ENCODE measurements around the gene CPT1C. TPM values are rescaled to one million over a fixed set of nuclear protein-coding genes. Genes with fewer than 3 reads are reported as not detected.

CPT1C gene
- total and polyA plus RNA-seq, 2 of the 8 experiments (the other 6 are each of a cell fraction or from before 2014, with no cell fraction given) = 79.6 to 91.8 TPM

DNA sequence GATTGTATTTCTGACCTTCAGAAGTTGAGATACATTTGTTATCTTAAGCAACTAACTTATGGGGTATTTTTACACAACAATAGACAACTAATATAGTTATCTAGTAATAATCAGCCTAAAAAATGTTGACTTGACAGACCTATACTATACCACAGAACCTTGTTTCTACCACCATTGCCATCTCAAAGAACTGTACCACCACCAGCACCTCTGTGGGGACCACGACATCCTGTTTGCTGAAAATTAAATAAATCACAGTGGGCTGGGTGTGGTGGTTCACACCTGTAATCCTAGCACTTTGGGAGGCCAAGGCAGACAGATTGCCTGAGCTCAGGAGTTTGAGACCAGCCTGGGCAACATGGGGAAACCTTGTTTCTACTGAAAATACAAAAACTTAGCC is 48.2 kb downstream of the CPT1C start:
- ChIA-PET POLR2A (ENCODE audit: partially characterized antibody) (interaction anchor here (0.9 to 1.1 kb wide), 2 partner anchors 11 to 22 kb away, joined by 4 read pairs; no protein-coding TSS in a partner anchor), CTCF (ENCODE audit: partially characterized antibody) (interaction anchor here (0.7 to 3.6 kb wide), 2 partner anchors 21 to 154 kb away, joined by 3 to 18 read pairs; no protein-coding TSS in a partner anchor)
- Histone ChIP-seq H3K14ac (ENCODE audit: insufficient read length) (no peak overlapping the region), H3K9me3 (ENCODE audit: insufficient read depth in 2 of 2, low read depth in 1 of 2, low read length in 1 of 2) (no peaks in the 10 kb centered on the region), H3K27me3 (replicated peaks in 1 of 4; ENCODE audit: control insufficient read depth in 3 of 4, extremely low read depth in 1 of 4, insufficient read depth in 3 of 4, low read length in 3 of 4) (no peaks in the 10 kb centered on the region), H4K8ac (ENCODE audit: extremely low read depth, insufficient read depth, low read length) (no peak overlapping the region), H2BK20ac (ENCODE audit: low read length) (no peak overlapping the region), H4K20me1 (replicated peaks in 1 of 2; ENCODE audit: control insufficient read depth in 1 of 2, insufficient read depth in 2 of 2, low read length in 2 of 2) (no peaks in the 10 kb centered on the region), H2BK15ac (ENCODE audit: low read length) (no peak overlapping the region), H3K79me2 (ENCODE audit: control insufficient read depth in 1 of 2, insufficient read depth in 2 of 2, low read length in 2 of 2) (no peaks in the 10 kb centered on the region), H2AFZ (ENCODE audit: low read length) (no peak overlapping the region), H3K56ac (replicated peaks; ENCODE audit: insufficient read length, low read depth, low read length) (no peak overlapping the region), H3K36me3 (ENCODE audit: control insufficient read depth in 2 of 4, insufficient read depth in 4 of 4, low read length in 3 of 4) (no peaks in the 10 kb centered on the region), H3K27ac (ENCODE audit: low read depth, low read length) (no peak overlapping the region), H3K4me1 (replicated peaks in 1 of 4; ENCODE audit: control insufficient read depth in 3 of 4, insufficient read depth in 4 of 4, low read length in 3 of 4) (no peaks in the 10 kb centered on the region; a peak in 1 of 7 replicates), H3K79me1 (ENCODE audit: low read depth, low read length) (no peaks in the 10 kb centered on the region), H3K23ac (ENCODE audit: insufficient read length) (no peak overlapping the region), H2BK12ac (ENCODE audit: low read depth, low read length) (no peak overlapping the region), H3K4me3 (ENCODE audit: extremely low read depth in 1 of 4, insufficient read depth in 2 of 4, low read depth in 3 of 4, low read length in 4 of 4) (no peak overlapping the region), H3K4me2 (ENCODE audit: insufficient read depth in 1 of 2, low read depth in 2 of 2, low read length in 2 of 2) (no peak overlapping the region), H2AK5ac (ENCODE audit: low read depth, low read length) (no peak overlapping the region), H3K9ac (replicated peaks in 1 of 4; ENCODE audit: extremely low read depth in 1 of 4, low read depth in 3 of 4, low read length in 3 of 4) (no peak overlapping the region), H4K5ac (ENCODE audit: insufficient read length, low read depth, low read length) (no peak overlapping the region), H3K23me2 (ENCODE audit: low read depth, low read length) (no peaks in the 10 kb centered on the region), H4K91ac (replicated peaks; ENCODE audit: insufficient read length, low read length) (no peak overlapping the region), H2BK120ac (replicated peaks; ENCODE audit: low read depth, low read length) (no peak overlapping the region), H3K18ac (ENCODE audit: extremely low read depth, low read length) (no peak overlapping the region), H2BK5ac (ENCODE audit: low read depth, low read length) (no peak overlapping the region), H3K4ac (replicated peaks; ENCODE audit: insufficient read length, low read depth, low read length) (no peak overlapping the region)
- no peak for FAIRE-seq
- no peak for DNase-seq (ENCODE audit: low read depth in 1 of 2, low spot score in 2 of 2)
- TF ChIP-seq PHF8 (conservative IDR thresholded peaks at IDR 0.05; ENCODE audit: low read depth, low read length) (no peak), SIN3A (conservative IDR thresholded peaks at IDR 0.05 in 1 of 2, IDR thresholded peaks at IDR 0.05 in 1 of 2; ENCODE audit: low read depth in 1 of 2, low read length in 2 of 2) (no peak), CTBP2 (IDR thresholded peaks at IDR 0.05; ENCODE audit: borderline replicate concordance, insufficient read depth, insufficient read length, low read length) (no peak), ASH2L (IDR thresholded peaks at IDR 0.05; ENCODE audit: low read length) (no peak), FOSL1 (IDR thresholded peaks at IDR 0.05; ENCODE audit: insufficient read depth, low read depth, low read length) (no peak), SP4 (IDR thresholded peaks at IDR 0.05; ENCODE audit: low read length) (no peak), GTF2F1 (IDR thresholded peaks at IDR 0.05; ENCODE audit: borderline replicate concordance, low read depth, low read length) (no peak)
- WGBS, 2 experiments (ENCODE audit: extremely low coverage in 1 of 2, insufficient coverage in 1 of 2, insufficient read length in 1 of 2, insufficient replicate concordance in 2 of 2, low coverage in 1 of 2, low lambda C conversion rate in 2 of 2, missing lambda C conversion rate in 1 of 2) = 100% methylated on average over 1 of the region's 1 CpG; no CpG with 5 or more reads in 1 of the 2 experiments

Measured in H1 (cell line).